ENCODE measurements around the gene DUSP19. TPM values are rescaled to one million over a fixed set of nuclear protein-coding genes. Genes with fewer than 3 reads are reported as not detected.

Gene DUSP19
- total and polyA plus RNA-seq, 2 of the 4 experiments (the other 2 are of a cell fraction), result 0.86 to 1.4 TPM

- H3K27ac ChIP-seq (ENCODE audit: insufficient read depth, low read length), result no peak overlapping the region
- no peaks in the 10 kb centered on the region for H3K9me1 ChIP-seq (ENCODE audit: insufficient read depth, low read length)
- in situ Hi-C loops (cut with MboI; ENCODE audit: low sequenced_read_pairs) (no loop called here), dilution Hi-C loops (cut with HindIII; ENCODE audit: low sequenced_read_pairs, unreplicated experiment) (no loop called here), intact Hi-C loops (cut with micrococcal nuclease) (no loop called here)
- no peak overlapping the region for H2BK120ac ChIP-seq (ENCODE audit: low read depth, low read length)
- H3K18ac ChIP-seq (ENCODE audit: low read depth, low read length), result no peak overlapping the region
- H3K4ac ChIP-seq (ENCODE audit: low read depth, low read length), result no peak overlapping the region
- no peak overlapping the region for H2AK5ac ChIP-seq (ENCODE audit: low read depth, low read length)
- ChIA-PET CTCF (no interaction called here), POLR2A (ENCODE audit: unreplicated experiment) (no interaction called here)
- ATAC-seq (ENCODE audit: low read depth) (no peak), DNase-seq (no peak)
- WGBS, 2 experiments (ENCODE audit: extremely low coverage in 2 of 2, insufficient read length in 1 of 2), result no CpG with 5 or more reads among the region's 2 CpGs
- H3K79me1 ChIP-seq (ENCODE audit: low read depth in 1 of 2, low read length in 2 of 2), result peaks cover 0 to 19% of the 10 kb centered on the region in 2 experiments; a peak in 2 of 4 replicates
- H3K23ac ChIP-seq (ENCODE audit: low read depth, low read length), result no peak overlapping the region
- H4K5ac ChIP-seq (ENCODE audit: low read depth, low read length), result no peak overlapping the region
- H4K20me1 ChIP-seq (ENCODE audit: insufficient read depth, low read length), result no peaks in the 10 kb centered on the region
- no peak overlapping the region for H2BK15ac ChIP-seq (ENCODE audit: low read depth, low read length)
- BruUV-seq (replicated peaks), result no TSS peak
- no peak overlapping the region for H3K14ac ChIP-seq (replicated peaks; ENCODE audit: low read depth, low read length)
- no peak for TF ChIP-seq CHD1 (IDR thresholded peaks at IDR 0.05; ENCODE audit: low read depth, low read length)
- TF ChIP-seq MAFK (IDR thresholded peaks at IDR 0.05; ENCODE audit: low read depth, low read length), result no peak
- TF ChIP-seq RCOR1 (IDR thresholded peaks at IDR 0.05; ENCODE audit: insufficient replicate concordance, low read length), result no peak
- TF ChIP-seq NFE2L2 (IDR thresholded peaks at IDR 0.05; ENCODE audit: low read depth, low read length), result no peak
- no peak for TF ChIP-seq ELK1 (IDR thresholded peaks at IDR 0.05; ENCODE audit: borderline replicate concordance, low read depth, low read length)
- no peak overlapping the region for H2AK9ac ChIP-seq (replicated peaks; ENCODE audit: low read depth, low read length, poor library complexity)
- H3K4me3 ChIP-seq (ENCODE audit: insufficient read depth, low read depth, low read length), result no peak overlapping the region
- no peak overlapping the region for H3K9ac ChIP-seq (ENCODE audit: low read depth, low read length)
- H3K56ac ChIP-seq (ENCODE audit: extremely low read depth, insufficient read depth, low read length), result no peak overlapping the region
- H3K4me1 ChIP-seq (ENCODE audit: control insufficient read depth, insufficient read depth, low read length), result peaks cover 4% of the 10 kb centered on the region; the same call in 1 of the 2 replicates
- no peak overlapping the region for H3K4me2 ChIP-seq (ENCODE audit: low read depth, low read length)
- H2BK20ac ChIP-seq (ENCODE audit: low read depth, low read length), result no peak overlapping the region
- H3K9me3 ChIP-seq (ENCODE audit: control insufficient read depth, insufficient read depth, low read length), result no peaks in the 10 kb centered on the region
- H4K8ac ChIP-seq (ENCODE audit: low read depth in 2 of 2, low read length in 2 of 2), result no peak overlapping the region
- no peak overlapping the region for H2BK5ac ChIP-seq (ENCODE audit: low read depth, low read length, poor library complexity, severe bottlenecking)
- peaks cover 2% of the 10 kb centered on the region; the same call in 1 of the 2 replicates for H3K36me3 ChIP-seq (ENCODE audit: control insufficient read depth, insufficient read depth, low read length)
- no peaks in the 10 kb centered on the region for H3K27me3 ChIP-seq (ENCODE audit: control insufficient read depth, insufficient read depth, low read length)
- H2AFZ ChIP-seq (replicated peaks; ENCODE audit: low read length, poor library complexity), result no peak overlapping the region
- no peak overlapping the region for H4K91ac ChIP-seq (ENCODE audit: insufficient read depth, low read depth, low read length)
Measured at GRCh38 chr2:183126635-183127034, 48.1 kb downstream of the DUSP19 start.
